Breast epithelium (tissue), 4 donors: ENCODE results near the gene MRPL55. TPM values are rescaled to one million over a fixed set of nuclear protein-coding genes. Genes with fewer than 3 reads are reported as not detected.

Experiments used
- DNase-seq, 2 donors: peaks; one replicate each; pipeline ENCODE4 v3.0.0-alpha.2; 2019; ENCODE audit warnings: low spot score in 2 of 2
- H3K27ac ChIP-seq, 2 donors: fragments of 200-600 bp; sonication (generic) in 1 of 2; one replicate each; pipeline ENCODE4 v1.5.1; 2016 to 2019; ENCODE audit warnings: mild to moderate bottlenecking in 1 of 2
- H3K27me3 ChIP-seq, 2 donors: fragments of 200-600 bp; sonication (generic) in 1 of 2; one replicate each; pipeline versions ENCODE4 v1.5.1 to v1.6.0; 2017 to 2019; ENCODE audit warnings: control low read depth in 1 of 2, mild to moderate bottlenecking in 1 of 2
- H3K36me3 ChIP-seq: fragments of 200-600 bp; one replicate; pipeline ENCODE4 v1.5.1; 2019
- H3K4me1 ChIP-seq, 2 donors: fragments of 200-600 bp; sonication (generic); one replicate each; pipeline ENCODE4 v1.5.1; 2016 to 2019; ENCODE audit warnings: control low read depth in 1 of 2
- H3K4me3 ChIP-seq, 3 donors: fragments of 200-600 bp; sonication (generic); 1 replicate in 2 of 3; 2 replicates in 1 of 3; pipeline ENCODE4 v1.5.1; 2016 to 2019; ENCODE audit warnings: mild to moderate bottlenecking in 3 of 3, moderate library complexity in 2 of 3
- H3K9me3 ChIP-seq, 2 donors: fragments of 200-600 bp; sonication (generic) in 1 of 2; one replicate each; pipeline ENCODE4 v1.5.1; 2016 to 2019; ENCODE audit warnings: control low read depth in 1 of 2
- POLR2A ChIP-seq: fragments of 450-650 bp; IDR thresholded peaks from one replicate; pipeline ENCODE4 v1.6.1; 2016; ENCODE audit warnings: antibody characterized with exemption, mild to moderate bottlenecking, moderate library complexity
- POLR2AphosphoS5 ChIP-seq, 3 donors: sonication (generic); formaldehyde crosslinking; IDR thresholded peaks; one replicate each; pipeline ENCODE4 v1.6.1; 2017; ENCODE audit warnings: antibody characterized with exemption in 3 of 3
- intact Hi-C: fragments of 100-400 bp; cut with DNase I; formaldehyde crosslinking; loops from one replicate; pipeline ENCODE4 v1.15.1; 2023; ENCODE audit warnings: low total_unique reads
- total RNA-seq, 3 donors: library from RNA; depleted of rRNA; stranded (reverse); fragments of >200 nt; gene quantifications; one replicate each; pipeline ENCODE4 v1.1.0, GENCODE V29; 2016
- TF ChIP-seq, protein P1 (sequence below), 3 donors: fragments of 450-650 bp; IDR thresholded peaks; one replicate each; pipeline ENCODE4 v1.5.1; 2016 to 2017; ENCODE audit warnings: antibody characterized with exemption in 3 of 3, mild to moderate bottlenecking in 3 of 3, moderate library complexity in 3 of 3

MRPL55 gene
- total RNA-seq, 3 donors from 2014 or later = 76.4 to 108 (median 102) TPM

DNA sequence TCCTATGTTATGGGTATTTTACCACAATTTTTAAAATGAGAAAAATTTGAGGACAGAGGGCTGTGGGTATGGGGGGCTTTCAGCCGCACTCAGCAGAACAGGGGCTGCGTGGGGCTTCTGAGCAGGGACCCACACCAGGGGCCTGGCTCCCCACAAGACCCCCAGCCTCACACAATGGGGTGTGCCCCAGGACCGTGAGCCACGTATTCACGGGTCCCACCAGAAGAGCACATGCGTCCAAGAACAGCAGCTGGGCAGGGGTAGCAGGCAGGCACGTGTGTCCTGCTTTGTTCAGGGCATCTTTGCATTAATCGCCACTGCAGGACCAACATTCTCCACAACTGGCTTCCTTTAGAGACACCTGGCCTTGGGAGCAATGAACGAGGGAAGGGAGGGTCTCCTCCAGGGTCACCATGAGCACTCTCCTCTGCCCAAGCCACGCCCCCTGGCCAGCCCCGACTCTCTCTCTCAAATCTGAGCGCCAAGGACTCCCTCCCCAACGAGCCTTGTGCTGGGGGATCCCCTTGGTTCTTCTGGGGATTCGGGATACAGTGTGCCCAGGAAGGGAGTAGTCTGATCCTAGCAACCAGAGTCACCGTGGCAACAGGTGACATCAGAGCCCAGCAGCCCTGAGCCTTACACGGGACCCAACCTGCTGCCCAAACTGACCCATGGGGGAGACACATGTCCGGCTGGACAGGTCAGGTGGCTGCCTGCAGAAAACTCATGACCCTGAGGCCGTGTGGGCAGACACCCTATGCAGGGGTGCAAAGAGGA is 34.0 kb downstream of the MRPL55 start:
- intact Hi-C loops = no loop called here
- Histone ChIP-seq H3K27ac (no peak overlapping the region), H3K4me3 (no peak overlapping the region), H3K27me3 (no peaks in the 10 kb centered on the region), H3K36me3 (no peaks in the 10 kb centered on the region), H3K9me3 (no peaks in the 10 kb centered on the region), H3K4me1 (no peaks in the 10 kb centered on the region)
- TF ChIP-seq POLR2A (no peak), POLR2AphosphoS5 (IDR thresholded peaks at IDR 0.05) (no peak)
- TF ChIP-seq, protein P1, sequence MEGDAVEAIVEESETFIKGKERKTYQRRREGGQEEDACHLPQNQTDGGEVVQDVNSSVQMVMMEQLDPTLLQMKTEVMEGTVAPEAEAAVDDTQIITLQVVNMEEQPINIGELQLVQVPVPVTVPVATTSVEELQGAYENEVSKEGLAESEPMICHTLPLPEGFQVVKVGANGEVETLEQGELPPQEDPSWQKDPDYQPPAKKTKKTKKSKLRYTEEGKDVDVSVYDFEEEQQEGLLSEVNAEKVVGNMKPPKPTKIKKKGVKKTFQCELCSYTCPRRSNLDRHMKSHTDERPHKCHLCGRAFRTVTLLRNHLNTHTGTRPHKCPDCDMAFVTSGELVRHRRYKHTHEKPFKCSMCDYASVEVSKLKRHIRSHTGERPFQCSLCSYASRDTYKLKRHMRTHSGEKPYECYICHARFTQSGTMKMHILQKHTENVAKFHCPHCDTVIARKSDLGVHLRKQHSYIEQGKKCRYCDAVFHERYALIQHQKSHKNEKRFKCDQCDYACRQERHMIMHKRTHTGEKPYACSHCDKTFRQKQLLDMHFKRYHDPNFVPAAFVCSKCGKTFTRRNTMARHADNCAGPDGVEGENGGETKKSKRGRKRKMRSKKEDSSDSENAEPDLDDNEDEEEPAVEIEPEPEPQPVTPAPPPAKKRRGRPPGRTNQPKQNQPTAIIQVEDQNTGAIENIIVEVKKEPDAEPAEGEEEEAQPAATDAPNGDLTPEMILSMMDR (IDR thresholded peaks at IDR 0.05) = no peak
- no peak for DNase-seq

DNA sequence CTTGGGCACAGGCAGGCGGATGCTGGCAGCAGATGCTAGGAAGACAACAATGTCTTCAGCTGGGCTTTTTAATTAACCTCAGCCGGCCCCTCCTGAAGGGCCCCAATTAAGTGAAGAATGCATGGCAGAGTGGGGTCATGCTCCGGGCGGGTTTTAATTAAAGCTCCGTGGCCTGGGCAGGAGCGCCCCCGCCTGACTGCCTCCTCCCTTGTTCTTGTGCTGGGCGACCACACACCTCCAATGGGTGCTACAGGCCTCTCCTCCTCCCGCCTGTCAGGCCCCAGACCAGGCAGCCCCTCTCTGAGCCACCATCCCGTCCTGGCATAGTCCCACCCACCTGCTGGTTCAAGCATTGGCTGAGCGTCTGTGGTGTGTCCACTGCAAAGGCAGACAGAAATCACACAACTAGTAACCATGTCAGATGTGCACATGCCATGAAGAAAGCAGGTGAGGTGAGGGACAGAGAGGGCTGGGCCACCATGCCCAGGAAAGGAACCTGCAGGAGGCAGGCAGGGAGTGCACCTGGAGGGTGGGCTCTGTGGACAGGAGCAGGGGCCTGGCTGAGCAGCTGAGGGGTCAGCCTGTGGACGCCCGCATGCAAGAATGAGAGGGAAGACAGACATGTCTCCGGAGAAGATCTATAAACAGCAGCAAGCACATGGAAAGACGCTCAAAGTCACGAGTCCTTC is 35.1 kb downstream of the MRPL55 start:
- Histone ChIP-seq H3K4me3 (no peak overlapping the region), H3K9me3 (no peaks in the 10 kb centered on the region), H3K27me3 (no peaks in the 10 kb centered on the region), H3K27ac (no peak overlapping the region), H3K4me1 (no peaks in the 10 kb centered on the region), H3K36me3 (no peaks in the 10 kb centered on the region)
- TF ChIP-seq POLR2A (no peak), POLR2AphosphoS5 (IDR thresholded peaks at IDR 0.05) (no peak)
- TF ChIP-seq, protein P1 (IDR thresholded peaks at IDR 0.05) = peak in 1 of 3 donors; percentile 19
- DNase-seq = no peak
- intact Hi-C loops = loop anchor here (2.0 kb wide), 1 partner anchor 73 kb away; no protein-coding TSS in a partner anchor

DNA sequence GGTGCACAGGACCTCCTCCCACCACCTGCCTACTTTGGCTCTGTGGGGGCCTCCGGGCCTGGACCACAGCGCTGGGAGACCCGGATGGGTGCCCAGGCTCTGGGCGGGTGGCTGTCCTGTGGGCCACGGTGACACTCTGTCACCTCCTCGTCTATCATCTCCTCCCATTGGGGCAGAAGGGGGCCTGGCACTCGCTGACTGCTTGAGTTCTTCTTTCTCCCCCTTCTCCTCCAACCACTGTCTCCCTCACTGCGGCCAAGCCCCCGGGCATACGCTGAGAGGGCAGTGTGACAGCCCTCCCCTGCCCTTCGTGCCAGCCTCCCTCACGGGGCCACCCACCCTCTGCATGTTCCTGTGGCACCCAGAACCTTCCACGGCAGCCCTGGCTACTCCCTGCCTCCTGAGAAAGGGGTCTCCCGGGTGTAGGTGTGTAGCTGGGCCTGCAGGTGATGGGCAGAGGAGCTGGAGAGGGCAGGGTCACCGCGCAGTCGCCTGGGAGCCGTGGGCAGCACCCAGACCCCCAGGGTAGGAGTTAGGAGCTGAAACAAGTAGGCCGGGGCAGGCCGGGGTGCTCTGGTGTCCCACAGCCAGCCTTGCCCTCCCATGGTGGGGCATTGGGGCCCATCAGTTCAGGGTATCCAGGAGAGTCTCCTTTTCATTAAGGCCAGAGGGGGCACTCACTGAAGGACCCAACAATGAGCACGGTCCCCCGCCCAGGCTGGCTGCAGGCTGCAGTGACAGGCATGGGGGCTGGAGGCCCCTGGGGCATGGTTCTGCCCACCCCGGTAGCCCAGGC is 35.8 kb downstream of the MRPL55 start:
- H3K4me3 ChIP-seq = no peak overlapping the region
- intact Hi-C loops = loop anchor here (2.0 kb wide), 1 partner anchor 72 kb away; no protein-coding TSS in a partner anchor
- H3K9me3 ChIP-seq = no peaks in the 10 kb centered on the region
- H3K27me3 ChIP-seq = peaks cover 0 to 5% of the 10 kb centered on the region in 2 donors
- no peaks in the 10 kb centered on the region for H3K36me3 ChIP-seq
- DNase-seq = no peak
- no peak overlapping the region for H3K27ac ChIP-seq
- no peaks in the 10 kb centered on the region for H3K4me1 ChIP-seq
- TF ChIP-seq POLR2A (no peak), POLR2AphosphoS5 (IDR thresholded peaks at IDR 0.05) (no peak)
- TF ChIP-seq, protein P1 (IDR thresholded peaks at IDR 0.05) = no peak

DNA sequence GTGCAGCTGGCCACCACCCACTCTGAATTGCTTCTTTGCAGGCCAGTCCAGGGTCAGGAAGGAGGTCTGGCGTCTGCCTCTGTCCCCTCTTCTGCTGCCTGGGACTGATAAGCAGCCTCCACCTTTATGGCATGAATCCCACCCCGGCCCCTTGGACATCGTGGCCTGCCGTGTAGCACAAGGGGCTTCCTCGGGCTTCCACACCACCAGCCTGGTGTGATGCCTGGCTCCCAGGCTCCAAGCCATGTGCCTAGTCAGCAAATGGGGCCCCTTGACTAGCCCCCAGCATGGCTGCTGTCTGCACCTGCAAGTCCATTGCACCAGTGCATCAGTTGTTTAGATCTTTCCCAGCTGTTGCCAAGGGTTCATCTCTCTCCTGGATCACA is 36.4 kb downstream of the MRPL55 start:
- intact Hi-C loops = loop anchor here (2.0 kb wide), 1 partner anchor 72 kb away; no protein-coding TSS in a partner anchor

More for the DNA sequence above, 36.4 kb downstream of the MRPL55 start:
- H3K4me1 ChIP-seq = no peaks in the 10 kb centered on the region
- no peak for DNase-seq
- no peak overlapping the region for H3K4me3 ChIP-seq
- H3K9me3 ChIP-seq = no peaks in the 10 kb centered on the region
- peaks cover 0 to 6% of the 10 kb centered on the region in 2 donors for H3K27me3 ChIP-seq
- no peaks in the 10 kb centered on the region for H3K36me3 ChIP-seq
- TF ChIP-seq, protein P1 (IDR thresholded peaks at IDR 0.05) = no peak
- TF ChIP-seq POLR2AphosphoS5 (IDR thresholded peaks at IDR 0.05) (no peak), POLR2A (no peak)
- H3K27ac ChIP-seq = no peak overlapping the region
